ENCODE results near the gene TRAK2. TPM values are rescaled to one million over a fixed set of nuclear protein-coding genes. Genes with fewer than 3 reads are reported as not detected.
"Not testable (repeated sequence)": the region's sequence is repeated elsewhere in the genome, so short reads cannot be mapped to it uniquely, and the experiment has no call there.

Gene TRAK2
- total RNA-seq, 1 donor from 2014 or later = 40.3 TPM

DNA sequence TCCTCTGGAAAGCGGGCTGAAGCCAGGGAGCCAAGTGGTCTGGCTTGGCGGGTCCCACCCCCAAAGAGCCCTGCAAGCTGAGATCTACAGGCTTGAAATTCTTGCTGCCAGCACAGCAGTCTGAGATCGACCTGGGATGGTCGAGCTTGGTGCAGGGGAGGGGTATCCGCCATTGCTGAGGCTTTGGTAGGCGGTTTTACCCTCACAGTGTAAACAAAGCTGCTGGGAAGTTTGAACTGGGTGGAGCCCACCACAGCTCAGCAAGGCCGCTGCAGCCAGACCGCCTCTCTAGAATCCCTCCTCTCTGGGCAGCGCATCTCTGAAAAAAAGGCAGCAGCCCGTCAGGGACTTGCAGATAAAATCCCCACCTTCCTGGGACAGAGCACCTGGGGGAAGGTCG, 81.5 kb downstream of the TRAK2 start:
- Histone ChIP-seq H3K4me1 (no peaks in the 10 kb centered on the region), H3K36me3 (peaks cover 0 to 41% of the 10 kb centered on the region in 2 donors), H3K4me3 (no peak overlapping the region), H3K27ac (no peak overlapping the region), H3K9me3 (peaks cover 0 to 19% of the 10 kb centered on the region in 2 donors), H3K27me3 (no peaks in the 10 kb centered on the region)
- intact Hi-C loops (cut with DNase I) = no loop called here
- TF ChIP-seq, protein P1, sequence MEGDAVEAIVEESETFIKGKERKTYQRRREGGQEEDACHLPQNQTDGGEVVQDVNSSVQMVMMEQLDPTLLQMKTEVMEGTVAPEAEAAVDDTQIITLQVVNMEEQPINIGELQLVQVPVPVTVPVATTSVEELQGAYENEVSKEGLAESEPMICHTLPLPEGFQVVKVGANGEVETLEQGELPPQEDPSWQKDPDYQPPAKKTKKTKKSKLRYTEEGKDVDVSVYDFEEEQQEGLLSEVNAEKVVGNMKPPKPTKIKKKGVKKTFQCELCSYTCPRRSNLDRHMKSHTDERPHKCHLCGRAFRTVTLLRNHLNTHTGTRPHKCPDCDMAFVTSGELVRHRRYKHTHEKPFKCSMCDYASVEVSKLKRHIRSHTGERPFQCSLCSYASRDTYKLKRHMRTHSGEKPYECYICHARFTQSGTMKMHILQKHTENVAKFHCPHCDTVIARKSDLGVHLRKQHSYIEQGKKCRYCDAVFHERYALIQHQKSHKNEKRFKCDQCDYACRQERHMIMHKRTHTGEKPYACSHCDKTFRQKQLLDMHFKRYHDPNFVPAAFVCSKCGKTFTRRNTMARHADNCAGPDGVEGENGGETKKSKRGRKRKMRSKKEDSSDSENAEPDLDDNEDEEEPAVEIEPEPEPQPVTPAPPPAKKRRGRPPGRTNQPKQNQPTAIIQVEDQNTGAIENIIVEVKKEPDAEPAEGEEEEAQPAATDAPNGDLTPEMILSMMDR (IDR thresholded peaks at IDR 0.05) = no peak
- no peak for DNase-seq (ENCODE audit: low spot score in 2 of 2)

DNA sequence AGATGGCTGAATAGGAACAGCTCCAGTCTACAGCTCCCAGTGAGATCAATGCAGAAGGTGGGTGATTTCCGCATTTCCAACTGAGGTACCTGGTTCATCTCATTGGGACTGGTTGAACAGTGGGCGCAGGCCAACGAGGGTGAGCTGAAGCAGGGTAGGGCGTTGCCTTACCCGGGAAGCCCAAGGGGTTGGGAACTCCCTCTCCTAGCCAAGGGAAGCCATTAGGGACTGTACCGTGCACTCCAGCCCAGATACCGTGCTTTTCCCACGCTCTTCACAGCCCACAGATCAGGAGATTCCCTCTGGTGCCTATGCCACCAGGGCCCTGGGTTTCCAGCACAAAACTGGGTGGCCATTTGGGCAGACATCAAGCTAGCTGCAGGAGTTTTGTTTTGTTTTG, 81.9 kb downstream of the TRAK2 start:
- H3K4me1 ChIP-seq; intact Hi-C loops (cut with DNase I); DNase-seq (ENCODE audit: low spot score in 2 of 2); H3K27me3 ChIP-seq; H3K27ac ChIP-seq; H3K4me3 ChIP-seq: not testable (repeated sequence)
- Histone ChIP-seq H3K36me3 (peaks cover 0 to 41% of the 10 kb centered on the region in 2 donors), H3K9me3 (peaks cover 0 to 19% of the 10 kb centered on the region in 2 donors)

DNA sequence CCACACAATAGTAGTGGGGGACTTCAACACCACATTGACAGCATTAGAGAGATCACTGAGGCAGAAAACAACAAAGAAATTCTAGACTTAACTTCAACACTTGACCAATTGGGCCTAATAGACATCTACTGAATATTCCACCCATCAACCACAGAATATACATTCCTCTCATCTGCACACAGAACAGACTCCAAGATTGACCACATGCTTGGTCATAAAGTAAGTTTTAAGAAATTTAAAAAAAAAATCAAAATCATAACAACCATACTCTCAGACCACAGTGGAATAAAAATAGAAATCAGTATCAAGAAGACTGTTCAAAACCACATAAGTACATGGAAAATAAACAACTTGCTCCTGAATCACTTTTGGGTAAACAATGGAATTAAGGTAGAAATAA, 85.1 kb downstream of the TRAK2 start:
- DNase-seq (ENCODE audit: low spot score in 2 of 2) = no peak
- Histone ChIP-seq H3K9me3 (peaks cover 0 to 19% of the 10 kb centered on the region in 2 donors), H3K27ac (no peak overlapping the region), H3K27me3 (no peaks in the 10 kb centered on the region), H3K4me3 (no peak overlapping the region), H3K4me1 (no peaks in the 10 kb centered on the region), H3K36me3 (peaks cover 4 to 66% of the 10 kb centered on the region in 2 donors)
- intact Hi-C loops (cut with DNase I) = no loop called here
- TF ChIP-seq, protein P1 (IDR thresholded peaks at IDR 0.05) = no peak

DNA sequence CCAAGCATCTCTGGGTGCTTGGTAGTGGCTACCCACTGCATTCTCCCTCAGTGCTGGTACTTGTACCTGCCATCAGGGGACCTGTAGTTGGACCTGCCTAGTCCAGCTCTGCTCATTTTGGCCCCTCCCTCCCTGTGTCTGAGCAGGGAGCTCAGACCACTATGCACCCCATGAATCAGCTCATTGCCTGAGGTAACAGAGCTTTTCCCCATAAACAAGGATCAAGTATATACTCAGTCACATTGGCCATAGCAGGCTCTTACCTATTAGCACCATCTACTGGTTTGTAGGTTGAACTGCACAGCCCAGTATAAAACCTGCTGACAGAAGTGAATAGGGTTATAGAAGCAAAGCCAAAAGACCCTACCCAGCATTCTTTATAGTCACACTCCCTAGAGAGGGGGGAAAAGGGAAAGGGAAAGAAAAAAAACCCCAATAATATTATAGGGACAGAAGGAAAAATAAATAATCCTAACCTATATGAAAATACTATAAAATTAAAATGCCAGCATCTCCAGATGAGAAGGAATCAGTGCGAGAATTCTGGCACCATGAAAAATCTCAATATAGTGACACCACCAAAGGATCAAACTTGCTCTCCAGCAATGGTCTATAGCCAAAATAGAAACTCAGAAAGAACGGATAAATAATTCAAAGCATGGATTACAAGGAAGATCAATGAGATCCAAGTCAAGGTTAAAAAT, 87.2 kb downstream of the TRAK2 start:
- peaks cover 7 to 66% of the 10 kb centered on the region in 2 donors for H3K36me3 ChIP-seq

DNA sequence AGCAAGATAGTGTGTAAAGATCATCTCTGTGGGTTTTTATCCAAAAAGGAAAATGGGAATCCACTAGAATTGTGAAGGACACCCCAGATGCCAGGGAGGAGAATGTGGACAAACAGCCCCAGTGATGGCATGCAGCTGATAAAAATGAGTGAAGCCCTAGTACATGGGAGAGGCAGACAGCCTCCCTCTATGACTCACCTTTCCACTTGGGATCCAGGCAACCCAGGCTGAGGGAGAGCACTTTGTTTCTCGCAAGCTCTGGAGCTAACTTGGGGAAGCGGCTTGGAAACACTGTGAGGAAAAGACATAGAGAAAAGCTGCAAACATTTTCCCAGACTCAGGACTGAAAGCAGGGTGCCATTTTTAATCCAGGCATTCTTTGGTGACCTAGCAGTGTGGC, 88.9 kb downstream of the TRAK2 start:
- intact Hi-C loops (cut with DNase I) = loop anchor here (5.0 kb wide), 1 partner anchor 125 kb away; no protein-coding TSS in a partner anchor
- TF ChIP-seq, protein P1 (IDR thresholded peaks at IDR 0.05) = no peak
- peaks cover 7 to 62% of the 10 kb centered on the region in 2 donors for H3K36me3 ChIP-seq

More for the DNA sequence above, 87.2 kb downstream of the TRAK2 start:
- intact Hi-C loops (cut with DNase I) = loop anchor here (5.0 kb wide), 1 partner anchor 127 kb away; no protein-coding TSS in a partner anchor
- H3K4me3 ChIP-seq = no peak overlapping the region
- DNase-seq (ENCODE audit: low spot score in 2 of 2) = no peak
- H3K27me3 ChIP-seq = no peaks in the 10 kb centered on the region
- H3K9me3 ChIP-seq = peaks cover 0 to 19% of the 10 kb centered on the region in 2 donors
- no peak overlapping the region for H3K27ac ChIP-seq
- TF ChIP-seq, protein P1 (IDR thresholded peaks at IDR 0.05) = peak; percentile 52 to 61 (median 59)
- no peaks in the 10 kb centered on the region for H3K4me1 ChIP-seq

DNA sequence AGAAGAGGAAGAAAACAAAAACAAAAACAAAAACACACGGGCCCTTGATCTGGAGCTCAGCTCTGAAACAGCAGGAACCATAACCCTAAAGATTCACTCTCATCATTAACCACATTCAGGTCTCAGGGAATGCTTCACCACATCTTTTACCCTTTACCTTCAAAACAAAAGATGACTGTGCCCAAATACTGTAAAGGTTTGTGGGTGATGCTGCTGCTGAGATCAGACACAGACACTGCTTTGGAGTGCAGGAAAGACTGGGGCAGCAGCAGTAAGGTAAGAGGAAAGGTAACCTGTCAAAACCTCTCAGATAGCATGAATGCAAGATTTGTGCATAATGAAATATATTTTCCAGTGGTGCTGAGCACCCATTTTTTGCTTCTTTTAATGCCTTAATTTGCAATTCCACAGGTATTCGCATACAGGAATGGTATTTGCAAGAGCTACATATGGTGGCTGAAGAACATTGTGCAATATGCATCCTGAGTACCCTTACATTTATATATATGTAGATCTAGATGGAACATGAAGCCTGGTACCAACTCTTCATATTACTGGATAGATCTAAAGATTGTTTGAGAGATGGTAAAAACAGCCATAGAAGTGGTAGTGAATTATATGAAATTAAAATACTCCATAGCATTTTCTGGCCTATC, 90.1 kb downstream of the TRAK2 start:
- TF ChIP-seq, protein P1 (IDR thresholded peaks at IDR 0.05) = no peak
- no peak overlapping the region for H3K27ac ChIP-seq
- H3K27me3 ChIP-seq = no peaks in the 10 kb centered on the region
- intact Hi-C loops (cut with DNase I) = loop anchor here (5.0 kb wide), 1 partner anchor 124 kb away; no protein-coding TSS in a partner anchor
- peaks cover 7 to 62% of the 10 kb centered on the region in 2 donors for H3K36me3 ChIP-seq
- no peaks in the 10 kb centered on the region for H3K9me3 ChIP-seq
- H3K4me1 ChIP-seq = peaks cover 0 to 2% of the 10 kb centered on the region in 2 donors
- H3K4me3 ChIP-seq = no peak overlapping the region
- DNase-seq (ENCODE audit: low spot score in 2 of 2) = no peak

More for the DNA sequence above, 88.9 kb downstream of the TRAK2 start:
- DNase-seq (ENCODE audit: low spot score in 2 of 2) = no peak
- H3K4me1 ChIP-seq = no peaks in the 10 kb centered on the region
- no peak overlapping the region for H3K4me3 ChIP-seq
- H3K27me3 ChIP-seq = no peaks in the 10 kb centered on the region
- H3K27ac ChIP-seq = no peak overlapping the region
- peaks cover 0 to 9% of the 10 kb centered on the region in 2 donors for H3K9me3 ChIP-seq

Measured in ascending aorta (tissue), 2 donors.